Activated naive CD4-positive, alpha-beta T cell treated with anti-CD3 and anti-CD28 coated beads, Interleukin-2, amount 50 U/mL, for 72 hours (primary cell): Measurements from ENCODE around the gene KLHL25. TPM values are rescaled to one million over a fixed set of nuclear protein-coding genes. Genes with fewer than 3 reads are reported as not detected.

Experiments used
- ATAC-seq, 2 donors: fragments of 150-1000 bp; cut with Tn5 transposase; 2 replicates each; pipeline ENCODE4 v1.10.0; 2021; ENCODE audit warnings: mild to moderate bottlenecking in 2 of 2, moderate library complexity in 2 of 2
- DNase-seq, 2 donors: peaks; one replicate each; pipeline ENCODE4 v3.0.0; 2021 to 2022; ENCODE audit warnings: low spot score in 2 of 2
- H3K27ac Mint-ChIP-seq, 2 donors: one replicate each; pipeline ENCODE4 v1.8.0; 2022; ENCODE audit warnings: mild to moderate bottlenecking in 2 of 2, mixed read lengths in 2 of 2
- H3K36me3 Mint-ChIP-seq, 2 donors: one replicate each; pipeline ENCODE4 v1.8.0; 2022; ENCODE audit warnings: mixed read lengths in 2 of 2
- H3K9me3 Mint-ChIP-seq, 2 donors: one replicate each; pipeline ENCODE4 v1.8.0; 2022; ENCODE audit warnings: mixed read lengths in 2 of 2
- total RNA-seq, 2 donors: library from RNA; stranded (reverse); gene quantifications; one replicate each; pipeline ENCODE4 v1.2.3, GENCODE V29; 2022

KLHL25 gene
- total RNA-seq, 2 donors from 2014 or later = 6.0 to 9.2 TPM

DNA sequence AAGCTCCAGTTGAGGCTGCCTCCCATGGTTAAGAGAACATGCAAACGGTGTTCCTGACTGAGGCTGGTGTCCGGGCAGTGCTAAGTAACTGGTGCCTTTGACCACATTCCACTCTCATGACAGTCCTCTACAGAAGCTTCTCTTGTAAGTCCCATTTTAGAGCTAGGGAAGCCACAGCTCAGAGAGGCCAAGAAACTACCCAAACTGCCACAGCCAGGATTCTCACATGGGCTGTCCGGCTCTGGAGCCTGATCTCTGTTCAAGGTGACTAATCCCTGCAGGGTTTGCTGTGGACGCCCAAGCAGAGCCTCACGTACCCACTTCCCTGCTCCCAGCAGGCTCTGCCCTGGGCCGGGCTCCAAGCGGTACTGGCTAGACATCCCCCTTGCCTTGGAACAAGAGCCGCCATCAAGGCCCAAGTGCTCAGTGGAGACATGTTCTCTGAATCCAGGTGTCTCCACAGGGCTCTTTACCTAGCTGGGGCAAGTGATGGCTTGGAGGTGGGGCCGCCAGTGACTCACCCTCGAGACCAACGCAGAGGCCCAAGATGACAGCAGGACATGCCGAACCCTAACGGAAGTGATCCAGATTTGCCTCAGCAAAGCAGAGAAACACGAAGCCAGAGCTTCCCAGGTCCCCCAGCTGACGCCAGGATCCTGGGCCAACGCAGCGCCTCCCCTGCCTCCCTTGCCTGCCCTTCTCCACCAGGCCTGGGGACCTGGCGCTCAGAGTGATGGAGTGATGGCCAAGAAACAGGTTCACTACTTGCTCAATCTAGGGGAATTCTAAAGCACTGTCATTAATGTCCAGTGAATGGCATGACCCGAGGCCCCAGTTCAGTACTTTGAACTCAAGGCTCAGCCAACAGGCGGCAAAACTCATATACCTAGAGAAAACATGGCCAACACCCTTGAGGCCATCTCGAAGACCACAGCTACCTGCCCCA lies 24.4 kb downstream of the KLHL25 start:
- ATAC-seq (no peak), DNase-seq (no peak)
- H3K36me3 Mint-ChIP-seq = no peaks in the 10 kb centered on the region
- no peaks in the 10 kb centered on the region for H3K9me3 Mint-ChIP-seq
- H3K27ac Mint-ChIP-seq = peak overlapping the region in 1 of 2 donors; percentile 22

GRCh38 chr15:85769182-85769900 lies 25.4 kb downstream of the KLHL25 start:
- no peak for ATAC-seq
- no peak for DNase-seq
- Mint-ChIP-seq H3K27ac (no peak overlapping the region), H3K36me3 (no peaks in the 10 kb centered on the region), H3K9me3 (no peaks in the 10 kb centered on the region)

GRCh38 chr15:85768595-85769168 lies 26.0 kb downstream of the KLHL25 start:
- H3K27ac Mint-ChIP-seq = no peak overlapping the region
- DNase-seq (no peak), ATAC-seq (no peak)
- H3K9me3 Mint-ChIP-seq = no peaks in the 10 kb centered on the region
- no peaks in the 10 kb centered on the region for H3K36me3 Mint-ChIP-seq

DNA sequence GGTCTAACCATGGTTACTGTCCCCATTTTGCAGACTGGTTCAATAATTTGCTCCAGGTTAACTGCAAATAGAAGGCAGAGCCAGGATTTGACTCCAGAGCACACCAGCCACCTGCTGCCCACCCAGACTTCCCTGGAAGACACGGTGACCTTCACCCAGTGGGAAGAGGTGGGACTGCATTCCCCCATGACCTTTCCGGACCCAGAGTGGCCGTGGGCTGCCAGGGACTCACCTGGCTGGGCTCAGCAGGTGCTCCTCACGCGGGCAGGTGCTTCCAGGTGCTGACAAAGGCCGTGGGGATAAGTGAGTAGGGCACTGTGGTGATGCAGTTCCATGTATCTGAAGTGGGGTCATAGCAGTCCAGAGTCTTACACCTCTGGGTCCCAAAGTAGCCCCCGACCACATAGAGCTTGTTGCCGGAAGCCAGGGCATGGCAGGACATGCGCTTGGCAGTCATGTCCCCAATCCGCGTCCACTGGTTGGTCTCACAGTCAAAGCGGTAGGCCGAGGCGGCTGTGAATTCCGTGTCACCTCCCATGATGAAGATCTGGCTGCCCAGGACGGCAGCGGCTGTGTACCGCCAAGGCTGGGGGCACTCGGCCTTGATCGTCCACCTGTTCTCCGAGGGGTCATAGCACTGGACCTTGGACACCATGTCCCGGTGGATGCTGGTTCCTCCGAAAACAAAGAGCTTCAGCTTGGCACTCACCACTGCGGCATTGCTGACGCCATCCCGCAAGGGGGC lies 26.8 kb downstream of the KLHL25 start:
- no peaks in the 10 kb centered on the region for H3K9me3 Mint-ChIP-seq
- ATAC-seq (no peak), DNase-seq (no peak)
- no peaks in the 10 kb centered on the region for H3K36me3 Mint-ChIP-seq
- H3K27ac Mint-ChIP-seq = no peak overlapping the region

DNA sequence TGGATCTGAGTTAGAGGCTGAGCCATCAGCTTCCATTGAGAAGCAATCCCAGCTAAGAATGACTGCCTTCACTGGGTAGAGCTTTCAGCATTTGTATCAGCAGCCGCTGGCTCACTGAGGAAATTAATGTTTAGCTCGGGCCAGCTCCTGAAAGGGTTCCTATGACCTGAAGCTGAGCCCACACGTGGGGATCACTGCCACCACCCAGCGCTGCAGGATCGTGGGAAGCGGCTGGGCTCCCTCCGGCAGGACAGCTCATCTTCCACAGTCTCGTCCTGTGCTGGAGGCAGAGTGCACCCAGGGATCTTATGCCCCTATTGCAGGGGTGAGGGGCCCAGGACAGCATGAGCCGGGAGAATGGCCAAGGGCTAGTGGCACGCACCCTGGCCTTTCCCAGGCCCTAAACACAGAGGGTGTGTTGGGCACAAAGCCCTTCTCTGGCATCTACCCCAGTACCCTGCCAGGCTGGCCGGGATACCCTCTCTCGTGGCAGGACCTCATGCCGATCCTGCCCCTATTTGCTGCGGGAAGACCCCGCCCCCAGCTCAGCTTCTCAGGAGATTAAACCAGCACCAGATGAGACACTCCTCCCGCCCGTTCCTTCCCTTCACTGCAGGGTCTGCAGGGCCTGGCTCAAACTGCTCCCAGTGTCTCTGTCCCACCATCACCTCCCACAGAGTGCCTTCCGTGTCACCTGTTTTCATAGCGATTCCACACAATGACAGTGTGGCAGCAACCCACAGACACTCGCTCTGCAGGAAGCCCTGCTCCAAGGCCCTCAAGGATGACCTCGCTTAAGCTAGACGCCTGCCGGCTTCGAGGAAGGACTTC lies 28.5 kb downstream of the KLHL25 start:
- no peaks in the 10 kb centered on the region for H3K36me3 Mint-ChIP-seq
- DNase-seq = no peak
- peak overlapping the region; percentile 9 to 41 for H3K27ac Mint-ChIP-seq
- ATAC-seq = no peak
- no peaks in the 10 kb centered on the region for H3K9me3 Mint-ChIP-seq

DNA sequence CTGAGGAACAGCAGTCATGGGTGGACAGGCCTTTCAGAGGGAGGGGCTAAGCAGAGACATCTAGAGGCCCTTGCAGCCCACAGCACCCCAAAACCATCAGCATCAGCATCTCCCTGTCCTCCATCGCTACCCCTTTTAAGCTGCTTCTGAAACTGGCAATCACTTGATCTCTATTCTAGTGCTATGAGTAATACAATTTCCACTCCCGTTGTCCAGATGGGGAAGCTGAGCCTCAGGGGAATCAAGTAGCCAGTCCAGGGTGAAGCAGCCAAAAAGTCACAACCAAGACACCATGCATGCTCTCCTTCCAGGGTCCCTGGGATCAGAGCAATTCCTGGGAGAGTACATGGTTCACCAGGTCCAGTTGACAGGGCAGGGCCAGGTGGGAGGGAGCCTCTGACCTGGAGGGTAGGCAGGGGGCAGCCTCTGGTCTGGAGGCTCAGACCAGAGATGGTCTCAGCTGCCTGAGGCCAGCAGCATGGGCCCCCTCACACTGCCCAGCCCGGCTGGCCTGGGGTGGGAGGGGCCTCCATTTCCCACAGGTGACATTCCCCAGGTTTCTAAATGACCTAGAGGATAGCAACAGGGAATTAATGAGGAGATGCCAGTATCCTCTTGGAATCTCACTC lies 30.0 kb downstream of the KLHL25 start:
- peak in 1 of 2 donors; percentile 32 for ATAC-seq

DNA sequence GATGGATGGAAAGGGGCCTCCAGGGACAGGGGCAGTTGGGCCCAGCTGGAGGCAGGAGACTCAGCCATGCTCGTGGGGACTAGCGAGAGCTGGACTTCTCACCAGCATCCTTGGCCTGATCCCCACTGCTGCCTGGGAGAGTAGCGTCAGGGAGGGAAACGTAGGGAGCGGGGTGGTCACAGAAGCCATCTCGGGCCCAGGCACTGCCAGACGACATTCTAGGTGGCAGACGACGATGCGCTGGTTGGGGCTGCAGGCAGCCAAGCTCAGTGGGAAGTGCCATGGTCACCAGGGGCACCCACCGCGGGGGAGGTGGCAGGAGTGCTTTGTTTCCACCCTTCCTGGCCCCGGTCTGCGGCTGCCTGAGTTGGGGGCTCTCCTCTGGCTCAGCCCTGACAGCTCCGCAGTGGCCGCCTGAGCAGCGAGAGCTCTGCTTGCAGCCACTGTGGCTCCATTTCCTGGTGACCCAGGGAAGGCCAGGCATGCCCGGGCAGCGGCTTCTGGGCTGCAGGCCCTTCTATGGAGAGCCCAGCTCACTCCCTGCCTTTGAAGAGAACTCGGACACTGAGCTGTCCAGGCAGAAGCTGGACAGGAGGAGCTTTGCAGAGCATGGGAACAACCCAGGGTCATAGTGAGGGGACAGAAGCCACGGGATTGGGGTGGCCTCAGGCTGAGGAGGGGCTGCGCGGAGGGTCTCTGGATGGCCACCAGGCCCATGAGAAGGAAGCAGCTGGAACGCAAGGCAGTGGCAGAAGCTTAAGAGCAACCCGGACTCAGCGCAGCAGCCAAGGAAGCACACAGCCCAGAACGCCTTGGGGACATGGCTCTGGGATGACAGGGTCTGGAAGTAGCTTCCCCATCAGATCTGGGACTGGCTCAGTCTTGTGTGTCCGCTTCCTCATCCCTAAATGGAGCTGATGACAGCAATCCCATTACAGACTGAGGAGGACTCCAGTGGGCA lies 30.8 kb downstream of the KLHL25 start:
- Mint-ChIP-seq H3K27ac (peak overlapping the region; percentile 68 to 75), H3K9me3 (no peaks in the 10 kb centered on the region), H3K36me3 (no peaks in the 10 kb centered on the region)
- ATAC-seq = no peak
- no peak for DNase-seq

More for the DNA sequence above, 30.0 kb downstream of the KLHL25 start:
- DNase-seq = no peak
- Mint-ChIP-seq H3K27ac (peak overlapping the region; percentile 68 to 75), H3K9me3 (no peaks in the 10 kb centered on the region), H3K36me3 (no peaks in the 10 kb centered on the region)

- Mint-ChIP-seq H3K36me3 (no peaks in the 10 kb centered on the region), H3K9me3 (no peaks in the 10 kb centered on the region), H3K27ac (peak overlapping the region; percentile 17 to 75)
- ATAC-seq (no peak), DNase-seq (no peak)
Observed at GRCh38 chr15:85763157-85763556, 31.6 kb downstream of the KLHL25 start.

DNA sequence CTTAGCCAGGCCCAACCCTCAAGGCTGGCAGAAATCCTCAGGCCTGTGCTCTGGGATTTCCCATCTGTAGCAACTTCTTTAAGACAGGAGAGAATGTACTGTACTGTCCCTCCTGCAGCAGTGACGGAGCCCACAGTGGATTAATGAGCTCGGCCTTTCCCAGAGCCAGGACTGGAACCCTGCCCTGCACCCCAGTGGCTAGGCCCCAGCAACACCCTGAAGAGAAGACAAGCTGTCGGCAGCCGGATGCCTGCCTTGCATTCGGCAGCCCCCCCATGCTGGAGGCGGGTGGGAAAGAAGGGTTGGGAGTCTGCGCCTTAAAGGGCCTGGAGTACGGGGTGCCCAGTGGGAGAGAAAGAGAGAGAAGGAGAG lies 32.0 kb downstream of the KLHL25 start:
- no peaks in the 10 kb centered on the region for H3K9me3 Mint-ChIP-seq
- peak overlapping the region; percentile 75 to 84 for H3K27ac Mint-ChIP-seq
- DNase-seq (no peak), ATAC-seq (no peak)
- no peaks in the 10 kb centered on the region for H3K36me3 Mint-ChIP-seq

GRCh38 chr15:85762039-85762755 lies 32.5 kb downstream of the KLHL25 start:
- Mint-ChIP-seq H3K27ac (peak overlapping the region; percentile 75 to 84), H3K36me3 (no peaks in the 10 kb centered on the region), H3K9me3 (no peaks in the 10 kb centered on the region)
- ATAC-seq (no peak), DNase-seq (no peak)

DNA sequence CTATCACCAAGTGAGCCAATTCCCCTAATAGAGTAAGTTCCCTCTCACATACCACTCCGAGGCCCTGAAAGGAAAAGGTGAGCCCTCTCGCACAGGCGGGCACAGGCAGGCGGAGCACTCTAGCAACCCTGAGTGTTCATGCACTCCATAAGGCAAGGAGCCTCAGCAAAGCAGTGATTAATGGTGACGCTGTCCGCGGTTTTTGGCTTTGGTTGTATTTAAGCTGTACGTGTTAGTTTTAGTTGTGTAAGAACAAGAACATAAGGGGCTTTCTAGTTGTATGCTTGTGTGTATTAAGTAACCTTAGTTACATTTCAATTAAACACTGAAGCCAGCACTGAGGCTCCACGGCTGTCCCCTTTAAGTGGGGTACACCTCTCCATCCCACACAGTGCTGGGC lies 33.1 kb downstream of the KLHL25 start:
- Mint-ChIP-seq H3K9me3 (no peaks in the 10 kb centered on the region), H3K36me3 (no peaks in the 10 kb centered on the region), H3K27ac (no peak overlapping the region)
- ATAC-seq (peak in 1 of 2 donors; percentile 11), DNase-seq (no peak)

DNA sequence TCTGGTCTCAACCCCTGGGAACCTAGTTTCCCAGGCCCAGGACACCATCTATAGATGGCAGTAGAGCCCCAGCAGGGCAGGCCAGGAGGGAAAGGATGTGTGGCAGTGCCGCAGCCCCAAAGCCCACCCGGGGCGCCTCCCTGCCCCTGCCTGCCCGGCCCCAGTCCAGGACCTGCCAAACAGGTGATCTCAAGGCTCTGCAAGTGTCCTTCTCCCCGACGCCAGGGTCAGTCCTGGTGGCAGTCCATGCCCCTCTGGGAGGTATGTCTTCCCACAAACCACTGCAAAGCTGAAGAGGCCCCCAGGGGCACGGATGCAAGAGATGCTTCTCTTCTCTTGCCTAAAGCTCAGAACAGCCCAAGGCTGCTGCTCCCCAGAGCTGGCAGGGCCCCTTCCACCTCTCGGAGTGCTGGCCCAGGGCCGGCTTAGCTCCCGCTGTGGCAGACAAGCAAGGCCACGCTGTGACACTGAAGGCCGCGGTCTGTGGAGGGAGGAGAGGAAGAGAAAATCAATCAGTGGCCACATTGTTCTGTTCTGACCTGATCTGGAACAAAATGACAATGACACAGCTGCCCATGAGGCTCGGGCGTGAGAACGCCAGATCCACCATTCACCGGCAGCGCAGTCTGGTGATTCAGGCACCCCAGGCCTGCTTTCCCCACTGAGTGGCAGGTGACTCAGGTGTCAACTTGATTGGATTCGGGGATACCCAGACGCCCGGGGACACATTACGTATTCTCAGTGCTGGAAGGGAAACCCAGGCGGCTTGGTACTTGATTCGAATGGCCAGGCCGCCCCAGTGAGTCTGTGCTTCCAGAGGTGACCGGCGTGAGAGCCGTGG lies 34.0 kb downstream of the KLHL25 start:
- no peak for ATAC-seq
- Mint-ChIP-seq H3K9me3 (no peaks in the 10 kb centered on the region), H3K36me3 (no peaks in the 10 kb centered on the region), H3K27ac (no peak overlapping the region)
- no peak for DNase-seq

GRCh38 chr15:85760049-85760448 lies 34.7 kb downstream of the KLHL25 start:
- no peaks in the 10 kb centered on the region for H3K36me3 Mint-ChIP-seq
- DNase-seq (no peak), ATAC-seq (no peak)
- no peak overlapping the region for H3K27ac Mint-ChIP-seq
- H3K9me3 Mint-ChIP-seq = no peaks in the 10 kb centered on the region
